Fibroblast of skin of left biceps (primary cell): ENCODE results near the gene LIPA.
"Not testable (repeated sequence)": the region's sequence is repeated elsewhere in the genome, so short reads cannot be mapped to it uniquely, and the experiment has no call there.

Experiments
- DNase-seq, 2 experiments: peaks; one replicate each; pipeline ENCODE4 v3.0.0-alpha.2; 2013; ENCODE audit warnings: low read depth in 2 of 2

The LIPA gene

DNA sequence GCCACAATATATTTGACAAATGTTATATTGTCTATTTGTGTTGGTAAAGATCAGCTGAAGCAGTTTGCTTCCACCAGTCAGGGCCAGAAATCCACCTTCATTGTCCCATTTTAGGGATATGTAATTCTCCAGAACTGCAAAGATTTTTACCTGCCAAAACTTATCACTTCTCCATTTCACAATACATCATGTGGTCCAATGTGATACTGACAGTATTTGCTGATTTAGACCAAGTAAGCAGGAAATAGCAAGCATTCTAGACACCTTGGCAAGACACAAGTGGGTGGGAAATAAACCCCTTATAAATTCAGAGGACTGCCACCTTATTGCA, 18.5 kb upstream of the LIPA start:
- no peak for DNase-seq

DNA sequence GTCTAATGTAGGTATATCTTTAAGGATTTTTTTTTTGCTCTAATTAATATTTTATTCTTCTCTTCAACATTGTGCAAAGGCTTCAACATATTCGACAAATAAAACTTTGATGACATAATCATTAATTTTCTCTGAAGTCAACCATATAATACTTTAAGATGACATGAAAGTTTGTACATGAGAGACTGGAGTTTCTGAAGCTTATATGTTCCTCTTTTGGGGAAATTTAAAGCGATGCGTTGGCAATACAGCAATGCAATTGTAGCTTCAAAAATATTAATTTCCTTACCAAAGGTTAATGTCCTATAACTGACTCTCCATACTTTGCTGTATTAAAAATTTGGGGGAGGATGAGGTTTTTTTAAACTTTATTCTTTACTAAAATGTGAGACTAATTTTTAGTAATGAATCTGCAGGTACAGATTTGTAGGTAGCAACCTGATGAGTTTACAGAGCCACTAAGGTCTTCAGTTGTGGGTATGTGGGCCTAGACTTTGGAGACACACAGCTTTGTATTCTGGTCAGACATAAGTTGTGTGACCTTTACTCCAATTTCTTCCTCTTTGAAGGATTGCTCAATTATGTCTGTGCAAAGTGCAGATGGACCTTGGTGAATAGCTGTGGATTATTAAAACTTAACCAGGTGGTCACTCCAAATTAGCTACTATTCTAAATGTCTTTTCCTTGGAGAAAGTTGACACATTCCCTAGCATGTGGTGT, 18.0 kb upstream of the LIPA start:
- no peak for DNase-seq

DNA sequence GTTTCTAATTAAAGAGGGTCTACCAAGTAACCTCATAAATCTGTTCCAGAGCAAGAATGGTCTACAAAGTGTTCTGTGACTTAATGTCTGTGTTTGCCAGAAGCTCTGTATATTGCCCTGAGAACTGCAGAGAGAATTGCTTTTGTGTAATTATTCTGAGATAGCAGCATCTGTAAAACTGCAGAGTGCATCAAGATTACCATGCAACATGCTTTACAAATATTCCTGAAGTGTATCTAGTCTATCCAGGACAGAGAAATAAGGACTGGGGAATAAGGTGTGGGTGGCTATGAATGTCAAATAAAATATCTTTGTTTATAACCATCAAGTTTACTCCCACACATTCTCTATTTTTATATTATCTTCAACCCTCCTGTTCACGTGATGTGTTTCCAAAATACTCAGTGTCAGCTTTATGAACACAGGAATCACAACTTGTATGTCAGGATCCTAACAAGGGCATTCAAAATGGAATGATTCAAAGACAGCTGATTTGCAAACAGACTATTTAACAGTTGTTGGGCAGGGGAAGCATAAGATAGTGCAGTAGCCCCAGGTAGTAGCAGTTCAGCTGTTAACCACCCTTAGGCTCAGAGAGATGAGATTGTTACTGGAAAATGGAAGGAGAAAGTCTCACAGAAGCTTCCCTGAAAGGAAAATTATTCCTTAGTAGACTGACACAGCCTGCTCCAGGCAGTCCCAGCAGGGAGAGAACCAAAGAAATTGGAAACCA, 15.3 kb upstream of the LIPA start:
- no peak for DNase-seq

DNA sequence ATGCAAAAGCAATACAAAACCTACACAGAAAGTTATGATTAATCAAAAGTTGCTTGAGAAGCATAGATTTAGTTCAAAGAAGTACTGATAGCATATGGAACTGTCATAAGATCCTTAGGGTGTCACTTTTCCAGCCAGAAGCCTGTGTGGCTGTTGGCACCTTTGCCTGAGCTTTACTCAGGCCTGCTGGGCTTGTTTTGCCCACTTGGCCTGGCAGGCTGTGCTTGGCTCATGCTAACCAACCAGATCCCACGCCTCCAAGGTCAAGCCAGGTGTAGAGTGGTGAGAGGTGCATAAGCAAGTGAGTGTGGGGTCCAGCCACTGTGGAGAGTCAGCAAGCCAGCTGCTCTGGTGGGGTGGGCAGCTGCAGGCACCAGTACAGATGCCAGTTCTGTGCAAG, 12.0 kb upstream of the LIPA start:
- DNase-seq = no peak

DNA sequence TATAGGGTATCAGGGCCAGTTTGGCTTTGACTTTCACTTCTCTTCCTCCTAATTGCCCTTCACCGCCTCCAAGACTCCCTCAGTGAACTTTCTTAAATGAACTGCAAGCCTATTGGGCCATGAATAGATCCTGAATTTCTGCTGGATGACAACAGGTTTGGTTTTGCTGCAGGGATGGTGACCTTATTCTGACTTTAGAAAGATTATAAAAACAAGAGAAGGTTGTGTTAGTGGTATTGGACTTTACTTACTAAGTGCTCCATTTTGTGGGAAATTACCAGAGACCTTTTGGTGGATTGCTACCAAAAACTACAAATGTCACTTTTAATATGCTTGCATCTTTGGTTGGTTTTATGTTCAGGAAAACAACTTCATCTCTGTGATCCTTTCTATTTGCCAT, 11.5 kb upstream of the LIPA start:
- DNase-seq = no peak

DNA sequence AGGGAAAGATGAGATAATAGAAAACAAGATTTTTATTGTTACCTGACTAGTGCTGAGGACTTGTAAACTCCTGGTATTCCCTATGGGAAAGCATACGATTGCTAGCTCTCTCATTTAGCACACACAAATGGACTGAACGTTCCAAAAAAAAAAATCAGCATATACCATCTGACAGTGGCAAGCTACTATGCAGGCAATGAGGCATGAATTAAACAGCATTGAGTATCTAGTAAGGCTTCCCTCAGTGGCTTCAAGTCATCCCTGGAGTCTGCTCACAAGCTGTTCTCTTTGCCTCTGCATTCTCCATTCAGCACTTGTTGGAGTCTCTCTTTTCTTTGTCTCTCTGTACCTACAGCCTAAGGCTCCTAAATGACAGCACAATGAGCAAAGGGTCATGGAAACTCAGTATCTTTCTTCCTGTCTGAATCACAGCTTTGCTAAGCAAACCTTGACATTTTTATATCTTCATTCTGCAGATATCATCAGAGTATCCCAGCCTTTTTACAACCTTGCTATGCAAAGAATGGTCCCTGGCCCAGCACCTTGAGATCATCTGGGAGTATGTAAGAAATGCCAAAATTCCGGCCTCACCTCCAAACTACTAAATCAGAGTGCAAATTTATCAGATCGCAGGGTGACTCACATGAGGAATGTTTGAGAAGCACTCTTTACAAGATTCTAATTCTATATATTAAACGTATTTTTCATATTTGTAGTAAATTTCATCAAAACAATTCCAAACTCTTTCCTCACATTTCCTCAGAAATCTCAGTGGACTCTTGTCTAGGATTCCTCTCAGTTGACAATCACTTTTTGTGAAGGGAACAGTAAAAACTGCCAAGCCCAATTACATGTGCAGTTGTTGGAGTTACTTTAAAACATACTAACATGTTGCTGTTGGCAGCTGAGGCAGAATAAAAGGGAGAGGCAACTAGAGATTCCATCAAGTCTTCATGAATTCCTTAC, 10.8 kb upstream of the LIPA start:
- DNase-seq = peak; percentile 77 to 82

DNA sequence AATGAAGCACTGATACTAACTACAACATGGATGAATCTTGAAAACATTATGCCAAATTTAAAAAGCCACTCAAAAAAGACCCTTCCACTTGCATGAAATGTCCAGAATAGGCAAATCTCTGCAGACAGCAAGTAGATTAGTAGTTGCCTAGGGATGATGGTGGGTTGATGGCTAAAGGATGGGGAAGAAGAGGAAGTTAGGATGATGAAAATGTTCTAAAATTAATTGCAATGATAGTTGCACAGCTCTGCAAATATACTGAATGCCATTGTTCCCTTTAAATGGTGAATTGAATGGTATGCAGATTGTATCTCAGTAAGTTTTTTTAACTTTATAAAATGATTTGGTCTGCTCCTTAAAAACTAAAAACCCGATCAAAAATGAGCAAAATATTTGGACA, 7.3 kb upstream of the LIPA start:
- no peak for DNase-seq

DNA sequence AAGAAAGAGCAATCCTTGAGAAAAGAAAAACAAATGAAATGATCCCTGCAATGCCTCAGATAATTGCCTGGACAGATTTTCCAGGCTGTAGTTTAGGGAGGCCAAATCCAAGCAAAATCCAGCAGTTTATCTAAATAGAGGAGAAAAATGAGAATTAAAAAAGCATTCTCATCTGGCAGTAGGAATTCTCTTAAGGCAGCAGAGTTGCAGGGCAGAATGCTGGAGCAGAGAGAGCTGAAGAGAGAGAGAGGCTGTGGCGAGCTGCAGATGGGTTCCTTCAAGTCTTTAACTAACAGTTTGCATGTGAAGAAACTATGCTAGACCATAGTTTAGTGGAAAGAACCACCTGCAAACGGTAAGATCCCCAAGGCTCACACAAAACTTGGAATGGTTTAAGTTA, 6.0 kb upstream of the LIPA start:
- DNase-seq = no peak

DNA sequence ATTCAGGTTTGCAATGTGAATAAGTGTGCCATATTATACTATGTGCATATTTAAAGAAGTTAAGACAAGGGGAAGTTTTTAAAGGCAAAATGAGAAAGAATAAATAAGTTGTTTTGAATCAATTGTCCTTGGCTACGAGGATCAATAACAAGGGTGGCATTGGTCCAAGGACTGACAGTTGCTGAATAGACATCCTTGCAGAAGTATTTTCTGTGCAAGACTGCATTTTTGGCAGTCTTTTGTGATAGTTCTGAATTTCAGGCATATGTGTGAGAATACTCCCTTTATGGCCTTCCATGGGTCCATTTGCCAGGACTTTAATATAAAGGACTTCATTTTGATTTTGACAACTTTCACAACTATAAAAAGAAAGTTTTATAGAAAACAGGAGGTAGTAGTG, 5.4 kb upstream of the LIPA start:
- DNase-seq = no peak

DNA sequence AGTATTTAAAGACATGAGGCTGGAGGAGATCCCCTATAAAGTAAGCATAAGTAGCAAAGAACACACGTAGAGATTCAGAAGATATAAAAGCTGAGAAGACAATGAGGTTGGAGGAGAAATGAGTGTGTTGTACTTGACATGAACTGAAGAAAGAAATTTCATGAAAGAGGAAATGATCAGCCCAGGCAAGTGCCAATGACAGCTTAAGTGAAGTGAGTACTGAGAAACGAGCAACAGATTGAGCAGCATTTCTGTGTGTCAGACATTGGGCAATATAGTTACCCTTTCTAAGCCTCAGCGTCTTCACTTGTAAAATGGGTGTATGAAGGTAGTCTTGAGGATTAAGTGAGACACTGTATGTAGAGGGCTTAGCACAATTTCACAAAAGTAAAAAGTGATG, 4.8 kb upstream of the LIPA start:
- no peak for DNase-seq

DNA sequence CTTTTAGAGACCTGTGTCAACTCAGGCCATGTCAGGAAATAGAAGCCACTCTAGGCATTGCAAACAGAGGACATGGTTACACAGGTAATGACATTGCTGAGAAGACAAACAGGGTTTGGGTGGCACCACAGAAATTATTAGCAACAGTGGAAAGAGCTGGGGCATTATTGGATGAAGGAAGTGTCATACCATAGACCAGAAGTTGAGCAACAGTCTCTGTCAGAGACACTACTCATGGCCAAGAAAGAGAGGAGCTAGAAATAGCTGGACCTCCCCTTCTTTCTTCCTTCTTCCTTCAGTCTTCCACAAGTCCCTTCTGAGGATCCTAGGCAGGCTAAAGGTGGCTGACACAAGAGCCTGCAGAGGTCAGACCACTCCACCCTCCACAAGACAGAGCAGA, 4.2 kb upstream of the LIPA start:
- no peak for DNase-seq

DNA sequence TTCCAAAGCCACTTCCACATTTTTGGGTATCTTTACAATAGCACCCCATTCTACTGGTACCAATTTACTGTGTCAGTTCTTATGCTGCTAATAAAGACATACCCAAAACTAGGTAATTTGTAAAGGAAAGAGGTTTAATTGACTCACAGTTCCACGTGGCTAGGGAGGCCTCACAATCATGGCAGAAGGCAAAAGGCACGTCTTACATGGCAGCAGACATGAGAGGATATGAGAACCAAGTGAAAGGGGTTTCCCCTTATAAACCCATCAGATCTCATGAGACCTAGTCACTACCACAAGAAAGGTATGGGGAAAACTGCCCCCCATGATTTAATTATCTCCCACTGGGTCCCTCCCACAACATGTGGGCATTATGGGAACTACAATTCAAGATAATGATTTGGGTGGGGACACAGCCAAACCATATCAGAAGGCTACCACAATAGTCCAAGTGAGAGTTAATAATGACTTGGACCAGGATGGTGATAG, 3.6 kb upstream of the LIPA start:
- DNase-seq = not testable (repeated sequence)

DNA sequence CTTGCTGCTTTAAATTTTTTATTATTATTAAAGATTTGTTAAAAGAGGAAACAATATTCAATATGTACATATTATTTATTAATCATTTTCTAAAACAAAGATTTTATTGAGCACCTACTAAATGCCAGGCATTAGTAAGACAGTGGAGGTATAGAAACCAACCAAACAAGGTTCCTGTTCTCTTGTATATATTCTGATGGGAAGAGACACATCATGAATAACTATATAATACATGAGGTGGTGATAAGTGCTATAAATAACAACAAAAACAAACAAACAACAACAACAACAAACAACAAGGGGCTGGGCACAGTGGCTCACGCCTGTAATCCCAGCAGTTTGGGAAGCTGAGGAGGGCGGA, 630 bp upstream of the LIPA start:
- no peak for DNase-seq

DNA sequence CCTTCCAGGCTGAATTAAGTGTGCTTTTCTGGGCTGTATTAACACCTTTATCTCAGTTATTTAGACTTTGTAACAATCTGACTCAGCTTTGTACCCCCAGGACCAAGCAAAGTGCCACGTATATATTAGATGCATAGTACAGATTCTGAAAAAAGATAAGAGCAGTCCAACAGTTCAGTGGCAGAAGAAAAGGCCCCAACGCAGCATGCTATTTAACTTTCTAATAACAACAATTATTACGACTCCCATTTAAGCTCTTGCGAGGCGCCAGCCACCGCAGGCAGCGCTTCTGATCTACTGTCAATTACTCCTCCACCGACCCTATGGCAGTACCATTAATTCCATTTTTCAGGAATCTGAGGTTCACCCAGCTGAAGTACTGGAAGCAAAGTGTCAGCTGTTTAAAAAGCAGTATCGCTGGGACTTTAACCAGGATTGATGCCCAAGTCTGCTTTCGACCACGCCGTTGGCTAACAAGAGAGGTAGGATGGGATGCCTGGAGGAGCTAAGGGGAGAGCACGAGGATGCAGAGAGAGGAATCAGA, 638 bp downstream of the LIPA start:
- DNase-seq = no peak

DNA sequence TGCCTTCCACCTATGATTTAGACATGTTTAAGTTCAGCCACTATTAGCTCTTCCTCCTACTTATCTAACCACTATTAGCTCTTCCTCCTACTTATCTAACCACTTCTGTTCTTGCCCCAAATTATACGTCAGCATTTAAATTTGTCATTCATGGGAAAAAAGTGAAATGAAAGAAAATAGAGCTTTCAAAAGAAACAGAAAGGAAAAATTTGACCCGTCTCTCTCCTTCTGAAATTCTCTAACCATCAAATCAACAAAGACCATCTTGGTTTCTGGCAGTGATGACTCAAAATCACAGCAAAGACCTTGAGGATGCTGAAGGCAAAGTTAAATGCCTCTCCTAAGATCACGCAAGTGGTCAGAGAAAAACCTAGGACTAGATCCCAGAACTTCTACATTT, 2.6 kb downstream of the LIPA start:
- DNase-seq = no peak

DNA sequence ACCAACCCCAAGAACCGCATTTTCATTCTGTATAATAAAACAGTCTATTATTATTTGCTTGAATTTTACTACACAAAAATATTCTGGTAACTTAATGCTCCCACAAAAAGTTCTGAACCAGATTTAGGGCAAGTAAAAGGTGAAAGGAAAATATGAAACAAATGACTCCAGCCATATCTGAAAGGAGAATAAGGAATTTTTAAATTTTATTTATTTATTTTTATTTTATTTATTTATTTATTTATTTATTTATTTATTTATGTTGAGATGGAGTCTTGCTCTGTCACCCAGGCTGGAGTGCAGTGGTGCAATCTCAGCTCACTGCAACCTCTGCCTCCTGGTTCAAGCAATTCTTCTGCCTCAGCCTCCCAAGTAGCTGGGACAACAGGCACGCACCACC, 4.0 kb downstream of the LIPA start:
- not testable (repeated sequence) for DNase-seq

DNA sequence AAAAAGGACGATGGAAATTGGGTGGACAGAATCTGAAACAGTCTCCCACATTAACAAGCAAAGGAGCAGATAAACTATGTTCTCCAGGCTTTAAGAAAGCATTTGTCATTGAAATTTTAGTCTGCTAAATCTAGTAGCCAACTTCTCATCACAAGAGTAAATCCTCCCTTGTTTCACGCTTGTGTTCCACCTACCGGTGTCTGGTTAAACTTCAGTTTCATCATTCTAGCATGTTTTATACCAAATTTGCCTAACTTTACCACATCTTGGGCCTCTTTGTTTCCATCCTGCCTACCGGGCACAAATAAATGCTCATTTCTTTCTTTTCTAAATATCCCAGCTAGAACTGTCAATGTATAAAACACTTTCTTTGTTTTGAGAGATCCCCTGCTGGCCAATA, 5.8 kb downstream of the LIPA start:
- DNase-seq = no peak

DNA sequence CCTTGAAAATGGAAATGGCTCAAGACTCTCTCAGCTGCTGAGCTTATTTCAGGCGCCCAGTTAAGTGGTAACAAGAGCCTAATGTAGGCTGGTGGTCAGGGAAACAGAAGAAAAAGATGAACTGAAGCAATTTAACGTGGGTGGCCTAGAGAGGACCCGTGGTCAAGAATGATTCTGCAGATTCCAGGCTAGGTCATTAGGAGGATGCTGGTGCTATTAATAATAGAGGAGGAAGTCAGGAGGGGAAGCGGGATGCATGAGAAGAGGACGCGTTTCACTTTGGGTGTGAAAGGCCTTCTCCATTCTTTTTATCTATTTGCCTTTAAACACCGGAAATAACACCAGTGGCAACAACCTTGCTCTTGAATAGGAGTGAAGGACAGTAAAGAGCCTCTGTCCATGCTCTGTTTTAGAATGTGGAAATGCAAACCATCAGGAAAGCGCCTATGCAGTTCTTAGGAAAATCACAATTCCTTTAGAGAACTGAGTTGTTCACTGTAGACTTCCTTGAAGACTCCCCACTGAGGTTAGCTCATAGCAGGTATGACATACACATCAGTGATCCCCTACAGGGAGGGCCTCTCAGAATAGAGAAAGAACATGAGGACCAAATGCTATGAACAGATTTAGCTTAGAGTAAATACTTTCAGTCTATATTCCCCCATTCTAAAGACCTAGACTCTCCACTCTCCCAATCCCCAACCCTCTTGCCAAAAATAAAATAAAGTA, 8.6 kb downstream of the LIPA start:
- no peak for DNase-seq

DNA sequence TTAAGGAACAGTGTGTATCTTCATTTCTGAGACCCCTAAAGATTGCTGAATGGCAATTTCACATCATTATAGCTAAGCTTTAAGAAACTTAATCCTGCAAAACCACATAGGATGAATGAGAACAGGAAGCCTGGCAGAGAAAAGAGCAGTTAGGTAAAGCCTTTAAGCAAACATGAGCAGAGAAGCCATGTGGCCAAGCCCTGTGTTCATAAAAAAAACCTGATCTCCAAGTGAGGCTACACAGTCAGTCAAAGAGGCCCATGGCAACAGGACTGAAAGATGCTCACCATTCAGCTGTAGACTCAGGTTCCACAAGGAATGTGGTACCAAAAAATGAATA, 9.3 kb downstream of the LIPA start:
- DNase-seq = no peak

DNA sequence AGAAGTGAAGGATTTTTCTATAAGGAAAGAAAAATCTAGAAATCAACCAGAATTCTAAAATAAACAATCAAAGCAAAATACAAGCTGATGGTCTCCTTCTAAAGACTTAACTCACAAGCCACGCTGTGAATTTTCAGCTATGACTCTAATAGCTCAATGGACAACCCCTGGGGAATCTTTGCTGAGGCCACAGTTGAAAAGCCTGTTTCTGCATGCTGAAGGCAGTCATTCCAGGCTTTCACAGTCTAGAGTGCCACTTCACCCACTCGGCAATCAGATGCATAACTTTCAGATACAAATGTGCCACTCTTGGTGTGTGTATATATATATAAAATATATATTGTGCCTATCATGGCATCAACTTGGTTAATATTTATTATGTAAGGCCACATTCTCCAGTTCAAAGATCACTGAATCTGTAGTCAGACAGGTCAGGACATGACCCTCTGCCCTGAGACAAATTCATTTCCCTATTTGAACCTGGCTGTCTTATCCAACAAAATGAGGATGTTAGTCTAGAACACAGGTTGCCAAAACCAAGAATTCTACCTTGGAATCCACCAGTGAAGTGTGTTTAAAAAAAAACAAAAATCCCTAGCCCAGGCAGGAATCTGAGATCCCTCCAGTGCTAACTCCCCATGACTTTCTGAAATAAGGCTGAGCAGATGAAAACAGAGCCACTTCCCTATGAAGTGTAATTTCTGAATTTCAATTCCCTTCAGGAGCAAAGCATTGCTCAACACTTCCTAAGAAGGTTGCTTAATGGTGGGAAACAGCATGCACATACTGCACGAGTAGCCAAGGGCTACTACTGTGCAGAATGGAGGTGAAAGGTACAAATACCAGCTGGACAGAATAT, 9.9 kb downstream of the LIPA start:
- DNase-seq = no peak

DNA sequence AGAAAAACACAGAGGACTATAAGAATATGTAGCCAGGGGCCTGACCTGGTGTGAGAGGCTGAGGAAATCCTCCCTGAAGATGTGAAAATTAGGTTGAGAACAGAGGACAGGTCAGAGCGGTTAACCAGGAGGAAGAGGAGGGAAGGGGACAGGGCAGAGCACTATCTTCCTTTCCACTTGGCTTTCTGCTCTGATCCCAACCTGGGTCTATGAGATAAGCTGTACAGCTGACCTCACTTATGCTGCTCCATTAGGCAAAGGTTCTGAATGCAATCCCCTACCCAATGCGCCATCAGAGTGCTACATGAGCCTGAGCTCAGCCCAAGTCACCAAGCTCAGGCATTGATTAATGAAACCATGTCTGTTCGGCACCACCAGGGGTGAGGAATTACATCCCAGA, 10.5 kb downstream of the LIPA start:
- no peak for DNase-seq
